Tibial artery (tissue), 4 donors: Measurements from ENCODE around the gene SLC22A13.

ENCODE experiments used
- DNase-seq, 2 donors: peaks; one replicate each; pipeline ENCODE4 v3.0.0-alpha.2; 2019
- H3K27ac ChIP-seq, 2 donors: fragments of 200-600 bp; sonication (generic) in 1 of 2; 1 replicate in 1 of 2; 2 replicates in 1 of 2; pipeline ENCODE4 v1.5.1; 2018 to 2019; ENCODE audit warnings: mild to moderate bottlenecking in 1 of 2
- H3K27me3 ChIP-seq, 2 donors: fragments of 200-600 bp; sonication (generic) in 1 of 2; one replicate each; pipeline versions ENCODE4 v1.5.1 to v1.6.0; 2016 to 2019
- H3K36me3 ChIP-seq, 3 donors: fragments of 200-600 bp; sonication (generic) in 2 of 3; one replicate each; pipeline ENCODE4 v1.5.1; 2016 to 2019; ENCODE audit warnings: mild to moderate bottlenecking in 2 of 3
- H3K4me1 ChIP-seq, 4 donors: fragments of 200-600 bp; sonication (generic) in 2 of 4; 1 replicate in 3 of 4; 2 replicates in 1 of 4; pipeline ENCODE4 v1.5.1; 2016 to 2019
- H3K4me3 ChIP-seq, 2 donors: fragments of 200-600 bp; sonication (generic) in 1 of 2; 1 replicate in 1 of 2; 2 replicates in 1 of 2; pipeline ENCODE4 v1.5.1; 2018 to 2019; ENCODE audit warnings: mild to moderate bottlenecking in 2 of 2
- H3K9me3 ChIP-seq, 3 donors: fragments of 200-600 bp; sonication (generic) in 1 of 3; one replicate each; pipeline ENCODE4 v1.5.1; 2016 to 2019
- intact Hi-C: fragments of 100-400 bp; cut with DNase I; formaldehyde crosslinking; loops from one replicate; pipeline ENCODE4 v1.15.0; 2023; ENCODE audit warnings: low total_unique reads
- TF ChIP-seq, protein P1 (sequence below), 2 experiments: fragments of 200-600 bp in 1 of 2; fragments of 450-650 bp in 1 of 2; IDR thresholded peaks; one replicate each; pipeline ENCODE4 v1.5.1; 2017 to 2019; ENCODE audit warnings: antibody characterized with exemption in 2 of 2, mild to moderate bottlenecking in 1 of 2, moderate library complexity in 1 of 2

Gene SLC22A13

DNA sequence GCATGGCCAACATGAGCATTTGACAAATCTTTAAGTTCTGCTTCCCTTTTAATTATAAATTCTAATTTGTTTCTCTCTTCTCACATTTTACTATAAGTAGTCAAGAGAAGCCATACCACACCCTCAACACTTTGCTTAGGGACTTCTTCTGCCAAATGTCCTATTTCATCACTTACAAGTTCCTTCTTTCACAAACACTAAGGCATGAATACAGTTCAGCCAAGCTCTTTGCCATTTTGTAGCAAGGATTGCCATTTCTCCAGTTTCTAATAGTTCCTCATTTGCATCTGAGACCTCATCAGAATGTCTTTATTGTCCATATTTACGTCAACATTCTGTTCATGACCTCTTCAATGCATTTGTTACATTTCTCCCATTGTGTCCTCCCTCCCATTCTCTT lies 45.9 kb downstream of the SLC22A13 start:
- intact Hi-C loops: no loop called here
- TF ChIP-seq, protein P1, sequence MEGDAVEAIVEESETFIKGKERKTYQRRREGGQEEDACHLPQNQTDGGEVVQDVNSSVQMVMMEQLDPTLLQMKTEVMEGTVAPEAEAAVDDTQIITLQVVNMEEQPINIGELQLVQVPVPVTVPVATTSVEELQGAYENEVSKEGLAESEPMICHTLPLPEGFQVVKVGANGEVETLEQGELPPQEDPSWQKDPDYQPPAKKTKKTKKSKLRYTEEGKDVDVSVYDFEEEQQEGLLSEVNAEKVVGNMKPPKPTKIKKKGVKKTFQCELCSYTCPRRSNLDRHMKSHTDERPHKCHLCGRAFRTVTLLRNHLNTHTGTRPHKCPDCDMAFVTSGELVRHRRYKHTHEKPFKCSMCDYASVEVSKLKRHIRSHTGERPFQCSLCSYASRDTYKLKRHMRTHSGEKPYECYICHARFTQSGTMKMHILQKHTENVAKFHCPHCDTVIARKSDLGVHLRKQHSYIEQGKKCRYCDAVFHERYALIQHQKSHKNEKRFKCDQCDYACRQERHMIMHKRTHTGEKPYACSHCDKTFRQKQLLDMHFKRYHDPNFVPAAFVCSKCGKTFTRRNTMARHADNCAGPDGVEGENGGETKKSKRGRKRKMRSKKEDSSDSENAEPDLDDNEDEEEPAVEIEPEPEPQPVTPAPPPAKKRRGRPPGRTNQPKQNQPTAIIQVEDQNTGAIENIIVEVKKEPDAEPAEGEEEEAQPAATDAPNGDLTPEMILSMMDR (IDR thresholded peaks at IDR 0.05): no peak
- Histone ChIP-seq H3K36me3 (no peaks in the 10 kb centered on the region), H3K27me3 (no peaks in the 10 kb centered on the region), H3K4me1 (no peaks in the 10 kb centered on the region), H3K27ac (no peak overlapping the region), H3K9me3 (no peaks in the 10 kb centered on the region), H3K4me3 (no peak overlapping the region)
- no peak for DNase-seq

DNA sequence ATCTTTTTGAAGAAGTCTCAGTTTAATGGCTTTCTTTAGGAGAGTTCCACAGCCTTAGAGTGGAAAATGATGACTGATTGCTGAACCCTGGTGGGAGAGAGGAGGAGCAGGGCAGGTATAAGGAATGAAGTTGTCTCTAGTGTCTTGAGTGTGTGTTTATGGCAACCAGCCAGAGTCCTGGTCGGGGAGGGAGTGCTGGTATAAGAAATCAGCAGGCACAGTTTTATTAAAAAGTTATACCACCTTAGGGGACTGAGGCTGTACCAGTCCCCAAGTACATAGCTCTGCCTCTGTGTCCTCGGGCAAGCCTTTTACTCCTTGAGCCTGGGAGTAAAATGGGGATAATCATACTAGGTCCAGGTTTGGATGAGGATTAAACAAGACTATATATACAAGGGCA lies 46.3 kb downstream of the SLC22A13 start:
- intact Hi-C loops: no loop called here

DNA sequence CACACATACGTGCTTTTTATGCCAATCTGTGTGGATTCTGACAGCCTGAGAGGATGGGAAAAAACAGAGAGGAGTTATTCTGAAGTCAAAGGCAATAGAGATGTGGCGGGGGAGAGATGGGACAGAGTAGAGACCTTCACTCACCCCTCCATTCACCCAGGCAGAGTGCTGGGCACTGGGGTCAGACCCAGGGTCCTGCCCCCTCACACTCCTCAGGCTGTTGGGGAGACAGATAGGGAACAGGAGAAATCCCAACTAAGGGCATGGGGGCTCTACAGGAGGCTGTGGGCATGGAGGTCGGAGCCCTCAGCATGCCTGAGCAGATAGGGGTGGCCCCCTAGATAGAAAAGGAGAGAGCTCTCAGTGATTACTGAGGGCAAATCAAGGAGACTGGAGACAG lies 46.7 kb downstream of the SLC22A13 start:
- intact Hi-C loops: no loop called here
- no peaks in the 10 kb centered on the region for H3K36me3 ChIP-seq
- no peak overlapping the region for H3K27ac ChIP-seq
- DNase-seq: no peak
- H3K9me3 ChIP-seq: no peaks in the 10 kb centered on the region
- TF ChIP-seq, protein P1 (IDR thresholded peaks at IDR 0.05): no peak
- H3K4me1 ChIP-seq: no peaks in the 10 kb centered on the region
- H3K4me3 ChIP-seq: no peak overlapping the region
- no peaks in the 10 kb centered on the region for H3K27me3 ChIP-seq

More for the DNA sequence above, 46.3 kb downstream of the SLC22A13 start:
- TF ChIP-seq, protein P1 (IDR thresholded peaks at IDR 0.05): no peak
- no peaks in the 10 kb centered on the region for H3K9me3 ChIP-seq
- H3K4me1 ChIP-seq: no peaks in the 10 kb centered on the region
- no peak for DNase-seq
- H3K36me3 ChIP-seq: no peaks in the 10 kb centered on the region
- no peaks in the 10 kb centered on the region for H3K27me3 ChIP-seq
- no peak overlapping the region for H3K4me3 ChIP-seq
- H3K27ac ChIP-seq: no peak overlapping the region

DNA sequence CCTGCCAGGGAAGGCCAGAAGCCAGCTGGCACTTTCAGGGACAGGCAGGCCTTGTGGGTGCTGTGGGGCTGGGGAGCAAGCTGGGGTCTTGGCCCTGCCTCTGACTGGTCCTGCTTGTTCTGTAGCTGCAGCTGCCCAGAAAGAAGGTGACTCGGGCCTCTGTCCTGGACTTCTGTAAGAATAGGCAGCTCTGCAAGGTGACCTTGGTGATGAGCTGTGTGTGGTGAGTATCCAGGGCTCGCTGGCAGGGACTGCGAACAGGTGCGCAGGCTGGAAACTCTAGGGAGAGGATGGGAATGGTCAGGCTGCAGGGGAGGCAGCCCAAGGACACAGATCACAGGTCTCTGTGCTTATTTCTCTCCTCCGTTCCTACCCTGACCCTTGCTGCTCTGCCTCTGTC lies 47.7 kb downstream of the SLC22A13 start:
- Histone ChIP-seq H3K4me3 (no peak overlapping the region), H3K36me3 (no peaks in the 10 kb centered on the region), H3K27ac (no peak overlapping the region), H3K9me3 (no peaks in the 10 kb centered on the region), H3K4me1 (no peaks in the 10 kb centered on the region), H3K27me3 (no peaks in the 10 kb centered on the region)
- no peak for DNase-seq
- TF ChIP-seq, protein P1 (IDR thresholded peaks at IDR 0.05): no peak
- intact Hi-C loops: no loop called here

DNA sequence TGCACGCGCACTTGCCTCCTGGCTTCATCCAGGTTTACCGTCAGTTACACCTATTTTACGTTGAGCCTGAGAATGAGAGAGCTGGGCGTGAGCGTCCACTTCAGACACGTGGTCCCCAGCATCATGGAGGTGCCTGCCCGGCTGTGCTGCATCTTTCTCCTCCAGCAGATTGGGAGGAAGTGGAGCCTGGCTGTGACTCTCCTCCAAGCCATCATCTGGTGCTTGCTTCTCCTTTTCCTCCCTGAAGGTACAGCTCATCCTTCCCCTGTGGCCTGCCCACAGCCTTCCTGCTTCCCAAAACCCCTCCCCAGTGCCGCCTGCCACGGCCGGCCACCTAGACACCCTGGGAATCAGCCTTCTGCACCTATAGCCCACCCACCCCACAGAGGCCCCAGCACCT lies 48.1 kb downstream of the SLC22A13 start:
- TF ChIP-seq, protein P1 (IDR thresholded peaks at IDR 0.05): no peak
- Histone ChIP-seq H3K36me3 (no peaks in the 10 kb centered on the region), H3K4me1 (no peaks in the 10 kb centered on the region), H3K4me3 (no peak overlapping the region), H3K9me3 (no peaks in the 10 kb centered on the region), H3K27me3 (no peaks in the 10 kb centered on the region), H3K27ac (no peak overlapping the region)
- no peak for DNase-seq
- intact Hi-C loops: no loop called here

DNA sequence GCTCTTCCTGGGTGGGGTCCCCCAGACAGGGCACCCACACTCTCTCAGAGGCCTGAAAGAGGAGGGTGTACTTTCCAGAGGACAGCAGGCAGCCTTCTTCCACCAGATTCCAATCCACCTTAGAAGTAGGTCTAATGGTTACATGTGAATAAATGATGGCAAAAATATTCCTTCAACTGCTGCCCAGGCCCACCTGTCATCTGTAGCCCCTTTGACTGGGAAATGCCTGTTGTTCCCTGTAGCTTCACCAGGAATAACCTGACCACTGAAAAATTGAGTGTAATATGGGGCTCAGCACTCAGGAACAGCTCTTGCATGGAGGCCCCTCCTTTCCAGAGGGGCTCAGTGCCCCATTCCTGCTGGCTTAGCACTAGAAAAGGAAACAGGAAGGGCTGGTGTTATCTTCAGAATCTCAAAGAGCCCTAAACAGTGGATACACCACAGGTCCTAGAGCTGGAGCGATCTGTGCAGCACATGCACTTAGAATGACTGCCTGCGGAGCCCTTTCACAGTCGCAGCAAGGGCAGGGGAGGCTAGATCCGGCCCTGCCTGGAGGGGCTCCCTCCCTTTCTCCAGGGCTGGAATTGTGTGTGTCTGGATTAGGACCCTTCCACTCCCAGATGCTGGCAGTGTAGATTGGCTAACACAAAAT lies 48.6 kb downstream of the SLC22A13 start:
- no peaks in the 10 kb centered on the region for H3K9me3 ChIP-seq
- no peaks in the 10 kb centered on the region for H3K27me3 ChIP-seq
- no peak overlapping the region for H3K4me3 ChIP-seq
- DNase-seq: no peak
- H3K27ac ChIP-seq: no peak overlapping the region
- intact Hi-C loops: no loop called here
- TF ChIP-seq, protein P1 (IDR thresholded peaks at IDR 0.05): no peak
- no peaks in the 10 kb centered on the region for H3K36me3 ChIP-seq
- no peaks in the 10 kb centered on the region for H3K4me1 ChIP-seq
